Measurements from ENCODE around the gene MED17. TPM values are rescaled to one million over a fixed set of nuclear protein-coding genes. Genes with fewer than 3 reads are reported as not detected.

Gene MED17
- total RNA-seq, 1 experiment from 2014 or later = 41.1 TPM

DNA sequence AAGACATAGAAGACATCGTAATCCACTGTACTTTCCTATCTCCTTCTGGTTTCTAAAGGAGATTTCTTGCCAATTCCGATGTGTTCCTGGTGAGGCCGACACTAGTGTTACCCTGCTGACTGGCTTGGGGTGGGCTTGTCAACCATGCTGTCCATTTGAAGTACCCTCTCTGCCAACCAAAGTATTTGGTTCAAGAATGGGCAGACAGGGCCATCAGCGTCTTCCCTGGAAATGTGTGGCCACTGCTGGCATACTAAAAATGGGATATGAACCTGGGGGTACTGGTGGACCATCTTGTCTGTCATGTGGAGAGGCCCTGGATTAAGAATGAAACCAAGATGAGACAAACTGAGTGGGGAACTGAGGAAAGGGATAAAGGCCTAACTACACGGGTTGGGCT is 68.2 kb downstream of the MED17 start:
- BruUV-seq (replicated peaks) = no TSS peak
- Histone ChIP-seq H3K79me2 (ENCODE audit: insufficient read depth, low read length) (no peaks in the 10 kb centered on the region), H3K9me3 (ENCODE audit: control insufficient read depth in 1 of 2, insufficient read depth in 1 of 2, low read depth in 1 of 2, low read length in 2 of 2) (no peaks in the 10 kb centered on the region), H3K4me3 (replicated peaks in 1 of 2; ENCODE audit: low read depth in 1 of 2, low read length in 2 of 2) (no peak overlapping the region), H3K27ac (ENCODE audit: low read depth, low read length) (no peak overlapping the region), H3K4me2 (ENCODE audit: low read length) (no peak overlapping the region), H2AFZ (ENCODE audit: low read depth, low read length, poor library complexity, severe bottlenecking) (no peak overlapping the region), H3K4me1 (ENCODE audit: control insufficient read depth in 1 of 2, insufficient read depth in 2 of 2, low read length in 2 of 2) (no peaks in the 10 kb centered on the region), H3K36me3 (ENCODE audit: control insufficient read depth in 1 of 2, insufficient read depth in 2 of 2, low read length in 2 of 2) (no peaks in the 10 kb centered on the region), H3K9me2 (ENCODE audit: insufficient read depth) (no peaks in the 10 kb centered on the region), H4K20me1 (ENCODE audit: insufficient read depth) (no peaks in the 10 kb centered on the region), H3K27me3 (ENCODE audit: insufficient read depth, low read length) (no peaks in the 10 kb centered on the region), H3K9ac (ENCODE audit: low read length) (no peak overlapping the region)
- TF ChIP-seq REST (IDR thresholded peaks at IDR 0.05; ENCODE audit: low read depth) (no peak), EZH2 (IDR thresholded peaks at IDR 0.05) (no peak), POLR2A (IDR thresholded peaks at IDR 0.05; ENCODE audit: borderline replicate concordance, extremely low read depth, insufficient read depth, insufficient read length) (no peak), ZFX (IDR thresholded peaks at IDR 0.05) (no peak), CEBPB (IDR thresholded peaks at IDR 0.05; ENCODE audit: low read depth) (no peak)
- ChIA-PET POLR2A (no interaction called here), RAD21 (ENCODE audit: low non-redundant PET in 1 of 2, low total read pairs in 2 of 2, uncharacterized antibody in 2 of 2, unreplicated experiment in 2 of 2) (no interaction called here), CTCF (no interaction called here)
- DNase-seq (ENCODE audit: low read depth, low spot score) (no peak), ATAC-seq (no peak)
- intact Hi-C loops (cut with micrococcal nuclease) = no loop called here

DNA sequence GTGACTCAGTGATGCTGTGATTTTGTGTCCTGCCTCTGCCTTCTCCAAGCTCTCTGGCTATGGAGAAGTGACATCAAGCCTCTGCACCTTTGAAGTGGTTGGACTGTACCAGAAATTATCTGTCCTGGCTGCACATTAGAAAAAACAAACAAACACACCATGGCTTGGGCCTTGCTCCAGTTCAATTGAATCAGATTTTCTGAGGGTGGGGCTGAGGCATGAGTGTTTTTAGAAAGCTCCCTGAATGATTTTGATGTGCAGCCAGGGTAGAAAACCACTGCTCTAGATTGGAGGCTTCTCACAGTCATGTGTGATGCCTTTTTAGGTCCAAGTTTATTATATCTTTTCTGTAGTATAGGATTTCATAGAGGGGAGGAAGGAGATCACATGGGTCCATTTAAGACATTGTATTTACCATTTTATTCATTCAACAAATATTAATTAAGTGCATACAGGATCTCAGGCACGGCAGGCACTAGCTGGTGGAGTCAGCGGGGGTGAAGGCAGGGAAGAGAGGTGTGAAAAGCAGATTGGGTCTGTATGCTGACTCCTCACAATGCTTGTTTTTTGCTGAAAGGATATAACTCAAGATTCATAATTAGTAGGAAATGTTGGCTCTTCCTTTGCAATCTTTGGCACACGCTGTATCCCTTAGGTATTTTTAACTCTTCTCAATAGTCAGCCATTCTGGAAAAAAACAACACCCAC is 73.5 kb downstream of the MED17 start:
- DNase-seq (ENCODE audit: low read depth, low spot score) = no peak
- POLR2A ChIA-PET = no interaction called here
- no peak overlapping the region for H3K27ac ChIP-seq (ENCODE audit: low read depth, low read length)
- H3K4me3 ChIP-seq (replicated peaks in 1 of 2; ENCODE audit: low read depth in 1 of 2, low read length in 2 of 2) = no peak overlapping the region
- no peak overlapping the region for H2AFZ ChIP-seq (ENCODE audit: low read depth, low read length, poor library complexity, severe bottlenecking)
- no peak overlapping the region for H3K4me2 ChIP-seq (ENCODE audit: low read length)
- no peaks in the 10 kb centered on the region for H3K79me2 ChIP-seq (ENCODE audit: insufficient read depth, low read length)
- BruUV-seq (replicated peaks) = no TSS peak
- no peaks in the 10 kb centered on the region; the same call in 1 of the 2 replicates for H3K9me2 ChIP-seq (ENCODE audit: insufficient read depth)
- CTCF ChIA-PET = no interaction called here
- no peaks in the 10 kb centered on the region for H3K4me1 ChIP-seq (ENCODE audit: control insufficient read depth in 1 of 2, insufficient read depth in 2 of 2, low read length in 2 of 2)
- no peaks in the 10 kb centered on the region for H3K9me3 ChIP-seq (ENCODE audit: control insufficient read depth in 1 of 2, insufficient read depth in 1 of 2, low read depth in 1 of 2, low read length in 2 of 2)
- no peak for ATAC-seq
- no peak for TF ChIP-seq FOSL1 (IDR thresholded peaks at IDR 0.05; ENCODE audit: low read depth)
- no peak for TF ChIP-seq ATF3 (IDR thresholded peaks at IDR 0.05)
- TF ChIP-seq EZH2 (IDR thresholded peaks at IDR 0.05) = no peak
- TF ChIP-seq ZNF274 (IDR thresholded peaks at IDR 0.05; ENCODE audit: low read depth, low read length) = no peak
- TF ChIP-seq ZFX (IDR thresholded peaks at IDR 0.05) = no peak
- TF ChIP-seq RAD21 (IDR thresholded peaks at IDR 0.05; ENCODE audit: low read depth) = no peak
- TF ChIP-seq EGR1 (IDR thresholded peaks at IDR 0.05; ENCODE audit: low read depth) = no peak
- no peak for TF ChIP-seq SRF (IDR thresholded peaks at IDR 0.05; ENCODE audit: low read depth)
- TF ChIP-seq SIN3A (IDR thresholded peaks at IDR 0.05; ENCODE audit: low read depth) = no peak
- TF ChIP-seq EZH2phosphoT487 (IDR thresholded peaks at IDR 0.05; ENCODE audit: borderline replicate concordance) = no peak
- H4K20me1 ChIP-seq (ENCODE audit: insufficient read depth) = no peaks in the 10 kb centered on the region
- H3K36me3 ChIP-seq (ENCODE audit: control insufficient read depth in 1 of 2, insufficient read depth in 2 of 2, low read length in 2 of 2) = no peaks in the 10 kb centered on the region
- H3K27me3 ChIP-seq (ENCODE audit: insufficient read depth, low read length) = no peaks in the 10 kb centered on the region
- no peak overlapping the region for H3K9ac ChIP-seq (ENCODE audit: low read length)
- intact Hi-C loops (cut with micrococcal nuclease) = no loop called here
- RAD21 ChIA-PET (ENCODE audit: low non-redundant PET in 1 of 2, low total read pairs in 2 of 2, uncharacterized antibody in 2 of 2, unreplicated experiment in 2 of 2) = no interaction called here
